Activated T-cell treated with anti-CD3 and anti-CD28 coated beads for 24 hours (primary cell): ENCODE data around the gene SLX9.
"Not testable (repeated sequence)": the region's sequence is repeated elsewhere in the genome, so short reads cannot be mapped to it uniquely, and the experiment has no call there.

ENCODE experiments used
- DNase-seq: peaks from one replicate; pipeline ENCODE4 v3.0.0-alpha.2; 2020; ENCODE audit warnings: low read depth

The SLX9 gene

GRCh38 chr21:45019887-45020537, 80.2 kb downstream of the SLX9 start:
- no peak for DNase-seq

GRCh38 chr21:45020629-45021427, 81.0 kb downstream of the SLX9 start:
- no peak for DNase-seq

- no peak for DNase-seq
These were observed 81.9 kb downstream of the SLX9 start for GRCh38 chr21:45021428-45022347.

- no peak for DNase-seq
These were observed 82.5 kb downstream of the SLX9 start for GRCh38 chr21:45022348-45022675.

- DNase-seq = no peak
These were observed 82.9 kb downstream of the SLX9 start for GRCh38 chr21:45022736-45023135.

GRCh38 chr21:45024516-45024915, 84.7 kb downstream of the SLX9 start:
- DNase-seq = not testable (repeated sequence)

GRCh38 chr21:45026066-45026745, 86.4 kb downstream of the SLX9 start:
- DNase-seq = no peak
